Keratinocyte (primary cell): Measurements from ENCODE around the gene ATP6V0B.

Source experiments
- EZH2 ChIP-seq: IDR thresholded peaks from one replicate; pipeline ENCODE4 v1.6.1; 2012; ENCODE audit warnings: inconsistent platforms, mild to moderate bottlenecking, low read length, moderate library complexity
- TF ChIP-seq, protein P1 (sequence below), 3 experiments: IDR thresholded peaks in 1 of 3; conservative IDR thresholded peaks in 1 of 3; optimal IDR thresholded peaks in 1 of 3; 2 replicates in 2 of 3; 3 replicates in 1 of 3; pipeline versions ENCODE3 to v1.5.1; 2011; ENCODE audit warnings: low read length in 3 of 3, mild to moderate bottlenecking in 3 of 3, moderate library complexity in 2 of 3, control low read depth in 1 of 3, inconsistent platforms in 1 of 3; ENCODE audit not compliant: insufficient read depth in 2 of 3; ENCODE audit errors: extremely low read depth in 1 of 3

GRCh38 chr1:43990271-43991199 lies 15.8 kb downstream of the ATP6V0B start:
- TF ChIP-seq, protein P1, sequence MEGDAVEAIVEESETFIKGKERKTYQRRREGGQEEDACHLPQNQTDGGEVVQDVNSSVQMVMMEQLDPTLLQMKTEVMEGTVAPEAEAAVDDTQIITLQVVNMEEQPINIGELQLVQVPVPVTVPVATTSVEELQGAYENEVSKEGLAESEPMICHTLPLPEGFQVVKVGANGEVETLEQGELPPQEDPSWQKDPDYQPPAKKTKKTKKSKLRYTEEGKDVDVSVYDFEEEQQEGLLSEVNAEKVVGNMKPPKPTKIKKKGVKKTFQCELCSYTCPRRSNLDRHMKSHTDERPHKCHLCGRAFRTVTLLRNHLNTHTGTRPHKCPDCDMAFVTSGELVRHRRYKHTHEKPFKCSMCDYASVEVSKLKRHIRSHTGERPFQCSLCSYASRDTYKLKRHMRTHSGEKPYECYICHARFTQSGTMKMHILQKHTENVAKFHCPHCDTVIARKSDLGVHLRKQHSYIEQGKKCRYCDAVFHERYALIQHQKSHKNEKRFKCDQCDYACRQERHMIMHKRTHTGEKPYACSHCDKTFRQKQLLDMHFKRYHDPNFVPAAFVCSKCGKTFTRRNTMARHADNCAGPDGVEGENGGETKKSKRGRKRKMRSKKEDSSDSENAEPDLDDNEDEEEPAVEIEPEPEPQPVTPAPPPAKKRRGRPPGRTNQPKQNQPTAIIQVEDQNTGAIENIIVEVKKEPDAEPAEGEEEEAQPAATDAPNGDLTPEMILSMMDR (optimal IDR thresholded peaks at IDR 0.05 in 1 of 3, IDR thresholded peaks at IDR 0.05 in 1 of 3, conservative IDR thresholded peaks at IDR 0.05 in 1 of 3; ENCODE audit: extremely low read depth in 1 of 3, insufficient read depth in 2 of 3, low read length in 3 of 3): peak in 1 of 3 experiments; percentile 32
- no peak for TF ChIP-seq EZH2
